ENCODE data around the gene CEBPE. TPM values are rescaled to one million over a fixed set of nuclear protein-coding genes. Genes with fewer than 3 reads are reported as not detected.

The CEBPE gene
- total RNA-seq, result under 1 TPM; 0.19 to 0.34 TPM

DNA sequence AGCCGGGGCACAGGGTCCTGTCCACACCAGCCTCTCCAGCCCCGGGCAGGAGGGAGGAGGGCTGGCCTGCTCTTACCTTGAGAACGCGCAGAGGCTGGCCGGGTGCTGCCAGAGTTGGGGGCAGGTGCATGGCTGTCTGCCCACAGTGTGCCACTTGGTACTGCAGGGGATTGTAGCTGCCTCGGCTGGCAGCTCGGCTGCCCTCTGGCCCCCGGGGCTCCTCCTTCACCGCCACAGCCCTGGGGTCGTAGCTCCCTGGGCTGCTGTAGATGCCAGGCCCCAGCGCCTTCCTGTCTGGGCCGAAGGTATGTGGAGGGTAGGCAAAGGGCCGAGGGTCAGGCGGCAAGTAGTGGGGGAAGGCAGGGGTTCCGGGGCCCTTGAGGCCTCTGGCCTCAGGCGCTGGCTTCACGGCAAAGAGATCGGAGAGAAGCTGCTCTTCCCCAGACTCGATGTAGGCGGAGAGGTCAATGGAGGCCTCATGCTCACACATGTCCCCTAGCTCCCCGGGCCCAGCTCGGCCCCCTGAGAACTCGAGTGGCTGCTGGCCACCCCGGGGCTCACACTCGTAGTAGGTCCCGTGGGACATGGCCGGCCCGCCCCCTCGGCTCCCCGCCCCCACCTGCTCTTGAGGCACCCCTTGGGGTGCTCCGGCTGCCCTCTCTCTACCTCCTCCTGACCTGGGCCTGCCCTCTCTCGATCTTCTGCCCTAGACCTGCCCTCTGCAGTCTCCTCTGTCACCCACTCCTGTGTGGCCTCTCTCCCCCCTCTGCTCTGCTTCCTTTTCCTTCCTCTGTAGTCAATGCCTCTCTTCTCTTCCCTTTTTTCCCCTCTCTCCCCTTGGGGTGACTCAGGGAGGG, at the start of gene CEBPE:
TSS of gene CEBPE (minus strand) at position 750 of the 857 bp plus-strand sequence. CDS start at position 586, 164 bp downstream.
- H3K9me3 Mint-ChIP-seq (ENCODE audit: low read depth), result no peaks in the 10 kb centered on the region
- intact Hi-C loops (cut with DNase I, micrococcal nuclease), result no loop called here
- ATAC-seq, result no peak
- H3K36me3 Mint-ChIP-seq (ENCODE audit: low read depth), result no peaks in the 10 kb centered on the region
- no peaks in the 10 kb centered on the region for H3K27me3 Mint-ChIP-seq
- POLR2A ChIA-PET, result interaction anchor here (3.0 kb wide), 1 partner anchor 24 kb away, joined by 20 read pairs; the partner anchor contains the start of genes ACIN1 and C14orf119
- peak within 1 kb of the TSS; percentile 68 for H3K27ac Mint-ChIP-seq
- DNase-seq, result no peak
- CTCF ChIA-PET, result interaction anchor here (0.5 to 10.7 kb wide), 14 partner anchors 19 to 203 kb away, joined by 3 to 276 read pairs (median 12); partner anchors contain the start of genes ACIN1, C14orf119, PABPN1 and SLC7A8
- no peak within 1 kb of the TSS for H3K4me3 Mint-ChIP-seq
- peaks cover 57% of the 10 kb centered on the region for H3K4me1 Mint-ChIP-seq

DNA sequence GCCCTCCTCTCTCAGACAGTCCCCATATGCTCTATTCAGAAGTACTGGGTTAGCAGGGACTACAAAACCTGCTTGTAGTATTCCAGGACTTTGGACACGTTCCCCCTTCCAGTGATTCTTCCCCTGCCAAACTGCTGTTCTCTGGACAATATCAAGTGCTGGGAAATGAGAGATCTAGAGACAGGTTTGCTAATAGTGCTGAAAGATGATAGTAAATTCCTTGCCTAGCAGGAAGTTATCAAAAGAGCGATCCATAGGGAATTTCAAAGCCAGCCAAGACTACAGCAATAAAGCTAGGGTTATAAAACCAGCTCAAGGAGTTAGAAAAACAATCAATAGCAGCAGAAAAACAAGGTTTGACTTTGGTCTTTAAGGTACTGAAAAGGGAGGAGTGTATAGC, 49.2 kb upstream of the CEBPE start:
- Mint-ChIP-seq H3K36me3 (ENCODE audit: low read depth) (no peaks in the 10 kb centered on the region), H3K4me1 (peaks cover 13% of the 10 kb centered on the region), H3K27ac (no peak overlapping the region), H3K9me3 (ENCODE audit: low read depth) (no peaks in the 10 kb centered on the region), H3K27me3 (no peaks in the 10 kb centered on the region), H3K4me3 (no peak overlapping the region)
- no peak for ATAC-seq
- intact Hi-C loops (cut with DNase I, micrococcal nuclease), result no loop called here
- CTCF ChIA-PET, result interaction anchor here (0.9 to 1.8 kb wide), 3 partner anchors 9 to 99 kb away, joined by 4 to 7 read pairs (median 6); no protein-coding TSS in a partner anchor
- DNase-seq, result no peak
- POLR2A ChIA-PET, result no interaction called here

DNA sequence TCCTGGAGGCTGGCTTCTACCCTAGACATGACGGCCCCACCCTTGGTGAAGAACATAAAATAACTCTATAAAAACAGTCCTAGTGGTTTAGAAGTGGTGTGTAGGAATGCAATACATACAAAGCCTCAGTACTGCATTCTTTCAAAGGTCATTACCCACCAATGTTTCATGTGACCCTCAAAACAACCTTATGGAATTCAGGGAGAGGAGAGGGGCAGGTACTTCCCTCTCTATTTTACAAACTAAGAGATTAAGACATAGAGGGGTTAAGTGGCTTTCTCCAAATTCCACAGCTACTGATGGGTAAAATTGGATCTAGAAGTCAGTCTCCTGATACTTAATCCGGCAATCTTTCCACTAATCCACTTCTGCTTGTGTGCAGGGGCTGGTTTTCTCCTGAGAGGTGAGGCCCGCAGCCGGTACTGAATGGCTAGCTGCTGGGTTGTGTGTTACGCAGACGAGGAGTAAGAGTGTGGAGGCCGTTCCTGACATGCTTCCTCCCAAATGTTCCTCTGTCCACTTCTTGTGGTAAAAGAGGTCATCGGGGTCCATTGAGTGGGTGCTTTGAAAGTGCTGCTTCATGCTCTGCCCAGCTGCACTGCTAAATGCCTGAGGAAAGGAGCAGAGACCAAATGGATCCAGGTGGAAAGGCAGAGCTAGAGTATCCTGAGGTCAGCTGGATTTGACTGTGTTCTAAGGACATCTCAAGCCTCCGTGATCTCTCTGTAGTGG, 48.2 kb upstream of the CEBPE start:
- H3K36me3 Mint-ChIP-seq (ENCODE audit: low read depth), result no peaks in the 10 kb centered on the region
- H3K4me1 Mint-ChIP-seq, result peaks cover 5% of the 10 kb centered on the region
- DNase-seq, result no peak
- no peaks in the 10 kb centered on the region for H3K27me3 Mint-ChIP-seq
- H3K27ac Mint-ChIP-seq, result no peak overlapping the region
- ChIA-PET CTCF (interaction anchor here (1.5 to 1.8 kb wide), 2 partner anchors 10 to 46 kb away, joined by 6 to 7 read pairs; no protein-coding TSS in a partner anchor), POLR2A (no interaction called here)
- intact Hi-C loops (cut with DNase I, micrococcal nuclease), result no loop called here
- no peak for ATAC-seq
- H3K9me3 Mint-ChIP-seq (ENCODE audit: low read depth), result no peaks in the 10 kb centered on the region
- no peak overlapping the region for H3K4me3 Mint-ChIP-seq

DNA sequence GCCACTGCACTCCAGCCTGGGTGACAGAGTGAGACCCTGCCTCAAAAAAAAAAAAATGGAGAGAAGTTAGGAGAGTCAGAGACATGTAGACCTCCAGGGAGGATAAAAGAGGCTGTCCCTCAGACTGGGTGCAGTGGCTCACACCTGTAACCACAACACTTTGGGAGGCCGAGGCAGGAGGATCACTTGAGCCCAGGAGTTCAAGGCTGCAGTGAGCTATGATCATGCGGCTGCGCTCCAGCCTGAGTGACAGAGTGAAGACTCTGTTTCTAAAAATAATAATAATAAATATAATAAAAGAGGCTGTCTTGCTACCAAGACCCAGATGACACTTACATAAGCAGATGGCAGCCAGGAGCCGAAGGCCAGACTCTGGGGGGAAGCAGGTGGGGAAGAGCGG, 45.9 kb upstream of the CEBPE start:
- CTCF ChIA-PET, result interaction anchor here (0.6 kb wide), 1 partner anchor 18 kb away, joined by 5 read pairs; no protein-coding TSS in a partner anchor

DNA sequence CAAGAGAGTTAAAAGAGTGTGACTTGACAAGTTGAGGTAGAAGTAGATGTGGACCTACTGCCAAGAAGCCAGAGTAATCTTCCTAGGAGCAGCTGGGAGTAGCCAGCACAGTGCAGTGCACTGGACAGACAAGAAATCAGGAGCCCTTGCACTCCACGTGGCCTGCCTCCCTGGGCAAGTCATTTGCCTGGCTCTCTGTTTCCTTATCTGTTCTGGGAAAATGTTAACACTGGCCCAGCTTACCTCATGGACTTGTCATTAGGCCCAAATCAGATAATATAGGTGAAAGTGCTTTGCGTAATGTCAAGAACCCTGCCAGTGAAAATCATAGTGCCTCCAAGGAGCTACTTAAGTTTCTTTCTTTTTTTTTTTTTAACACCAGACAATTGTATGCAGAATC, 45.2 kb upstream of the CEBPE start:
- peaks cover 7% of the 10 kb centered on the region for H3K4me1 Mint-ChIP-seq
- H3K9me3 Mint-ChIP-seq (ENCODE audit: low read depth), result no peaks in the 10 kb centered on the region
- ATAC-seq (no peak), DNase-seq (no peak)
- H3K4me3 Mint-ChIP-seq, result no peak overlapping the region
- ChIA-PET CTCF (interaction anchor here (0.6 kb wide), 2 partner anchors 17 to 25 kb away, joined by 3 to 5 read pairs; no protein-coding TSS in a partner anchor), POLR2A (interaction anchor here (0.7 kb wide), 1 partner anchor 60 kb away, joined by 4 read pairs; no protein-coding TSS in a partner anchor)
- H3K27ac Mint-ChIP-seq, result no peak overlapping the region
- H3K36me3 Mint-ChIP-seq (ENCODE audit: low read depth), result no peaks in the 10 kb centered on the region
- intact Hi-C loops (cut with DNase I, micrococcal nuclease), result no loop called here
- H3K27me3 Mint-ChIP-seq, result no peaks in the 10 kb centered on the region

More for the DNA sequence above, 45.9 kb upstream of the CEBPE start:
- Mint-ChIP-seq H3K9me3 (ENCODE audit: low read depth) (no peaks in the 10 kb centered on the region), H3K4me3 (no peak overlapping the region), H3K27ac (no peak overlapping the region), H3K27me3 (no peaks in the 10 kb centered on the region), H3K36me3 (ENCODE audit: low read depth) (no peaks in the 10 kb centered on the region), H3K4me1 (peaks cover 7% of the 10 kb centered on the region)
- ATAC-seq (no peak), DNase-seq (no peak)
- POLR2A ChIA-PET, result no interaction called here
- intact Hi-C loops (cut with DNase I, micrococcal nuclease), result no loop called here

DNA sequence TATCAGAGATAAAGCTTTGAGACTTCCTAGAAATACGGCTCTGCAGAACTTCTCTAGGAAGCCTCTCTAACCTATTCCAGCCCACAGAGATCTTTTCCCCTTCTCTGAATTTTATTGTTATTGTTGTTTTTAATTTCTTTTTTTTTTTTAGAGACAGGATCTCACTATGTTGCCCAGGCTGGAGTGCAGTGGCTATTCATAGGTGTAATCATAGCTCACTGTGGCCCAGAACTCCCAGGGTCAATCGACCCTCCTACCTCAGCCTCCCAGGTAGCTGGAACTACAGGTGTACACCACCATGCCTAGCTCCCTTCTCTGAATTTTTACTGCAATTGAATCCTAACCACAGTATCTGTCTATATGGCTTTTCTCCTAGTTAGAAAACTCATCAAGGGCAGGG, 44.8 kb upstream of the CEBPE start:
- Mint-ChIP-seq H3K9me3 (ENCODE audit: low read depth) (no peaks in the 10 kb centered on the region), H3K4me3 (no peak overlapping the region), H3K4me1 (peaks cover 7% of the 10 kb centered on the region), H3K27ac (no peak overlapping the region), H3K27me3 (no peaks in the 10 kb centered on the region), H3K36me3 (ENCODE audit: low read depth) (no peaks in the 10 kb centered on the region)
- intact Hi-C loops (cut with DNase I, micrococcal nuclease), result no loop called here
- ATAC-seq, result no peak
- CTCF ChIA-PET, result interaction anchor here (0.6 to 0.7 kb wide), 3 partner anchors 14 to 129 kb away, joined by 3 read pairs; partner anchors contain the start of gene PSMB5
- no peak for DNase-seq
- POLR2A ChIA-PET, result interaction anchor here (0.7 kb wide), 1 partner anchor 61 kb away, joined by 4 read pairs; no protein-coding TSS in a partner anchor

DNA sequence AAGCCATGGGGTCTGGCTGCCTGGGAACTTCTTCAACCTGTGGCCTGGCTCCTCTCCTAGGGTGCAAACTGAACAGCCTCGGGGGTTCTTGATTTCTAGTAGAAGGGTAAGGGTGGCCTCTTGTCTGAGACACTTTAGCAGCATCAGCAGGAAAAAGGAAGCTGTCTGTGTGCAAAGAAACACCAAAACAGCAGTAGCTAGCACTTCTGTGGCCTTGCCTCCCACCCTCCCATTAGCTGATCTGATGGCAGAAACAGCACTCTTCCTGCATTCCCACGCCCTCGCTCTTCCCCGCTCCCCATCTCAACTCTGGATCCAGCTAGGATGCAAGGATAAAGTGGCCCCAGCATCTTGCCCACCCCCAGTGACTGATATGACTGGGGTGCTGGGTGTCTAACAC, 43.7 kb upstream of the CEBPE start:
- no peak overlapping the region for H3K4me3 Mint-ChIP-seq
- ChIA-PET POLR2A (interaction anchor here (0.5 kb wide), 1 partner anchor 1796 kb away, joined by 6 read pairs; no protein-coding TSS in a partner anchor), CTCF (no interaction called here)
- H3K4me1 Mint-ChIP-seq, result peaks cover 7% of the 10 kb centered on the region
- intact Hi-C loops (cut with DNase I, micrococcal nuclease), result no loop called here
- DNase-seq (no peak), ATAC-seq (no peak)
- H3K36me3 Mint-ChIP-seq (ENCODE audit: low read depth), result no peaks in the 10 kb centered on the region
- no peaks in the 10 kb centered on the region for H3K9me3 Mint-ChIP-seq (ENCODE audit: low read depth)
- no peak overlapping the region for H3K27ac Mint-ChIP-seq
- H3K27me3 Mint-ChIP-seq, result no peaks in the 10 kb centered on the region

DNA sequence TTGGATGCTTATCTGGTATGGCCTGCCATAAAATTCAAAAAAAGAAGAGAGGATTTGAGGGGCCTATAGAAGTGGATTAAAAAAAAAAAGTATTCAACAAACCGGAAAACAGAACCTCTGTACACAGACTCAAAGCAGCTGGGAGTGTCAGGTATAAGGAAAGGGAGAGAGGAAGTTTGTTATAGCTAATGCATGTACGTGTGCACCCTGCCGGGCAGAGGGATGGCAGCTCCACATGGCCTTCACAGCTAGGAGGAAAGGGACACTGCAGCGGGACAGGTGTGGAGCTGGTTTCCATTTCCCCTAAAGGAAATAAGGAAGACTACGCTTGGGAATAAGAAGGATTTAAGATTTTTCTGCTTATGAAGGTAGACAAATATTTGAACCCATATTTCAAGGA, 43.0 kb upstream of the CEBPE start:
- CTCF ChIA-PET, result interaction anchor here (0.6 to 0.8 kb wide), 2 partner anchors 52 to 1184 kb away, joined by 3 to 5 read pairs; no protein-coding TSS in a partner anchor
- Mint-ChIP-seq H3K4me1 (peaks cover 7% of the 10 kb centered on the region), H3K4me3 (no peak overlapping the region), H3K27me3 (no peaks in the 10 kb centered on the region), H3K9me3 (ENCODE audit: low read depth) (no peaks in the 10 kb centered on the region), H3K27ac (no peak overlapping the region), H3K36me3 (ENCODE audit: low read depth) (no peaks in the 10 kb centered on the region)
- intact Hi-C loops (cut with DNase I, micrococcal nuclease), result no loop called here
- POLR2A ChIA-PET, result interaction anchor here (0.6 kb wide), 1 partner anchor 8 kb away, joined by 6 read pairs; no protein-coding TSS in a partner anchor
- no peak for DNase-seq
- no peak for ATAC-seq

DNA sequence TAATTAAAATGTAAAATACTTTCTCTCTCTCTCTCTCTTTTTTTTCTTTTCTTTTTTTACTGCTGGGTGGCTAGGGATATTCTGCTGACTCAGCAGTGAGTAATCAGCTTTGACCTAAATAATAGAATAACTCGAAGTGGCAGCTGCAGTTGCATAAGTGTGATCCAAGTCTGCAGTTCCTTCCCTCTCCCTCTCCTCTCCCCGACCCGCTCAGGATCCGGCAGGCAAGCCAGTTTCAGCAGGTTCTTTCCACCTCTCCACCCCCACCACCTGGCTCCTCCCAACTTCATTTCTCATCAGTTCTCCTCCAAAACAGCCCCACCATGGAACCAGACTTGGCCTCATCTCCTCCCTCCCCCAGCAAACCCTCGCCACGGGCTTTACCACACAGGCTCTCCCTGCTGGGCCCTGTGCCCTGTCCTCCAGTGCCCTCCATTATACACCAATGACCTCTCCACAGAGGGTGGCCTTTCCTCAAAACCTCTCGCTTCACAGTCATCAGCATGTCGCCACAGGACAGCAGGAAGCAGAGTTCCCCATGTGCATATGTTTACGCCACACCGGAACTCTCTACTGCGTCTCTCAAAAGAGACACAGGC, 42.0 kb upstream of the CEBPE start:
- intact Hi-C loops (cut with DNase I, micrococcal nuclease), result no loop called here
- Mint-ChIP-seq H3K27me3 (no peaks in the 10 kb centered on the region), H3K4me3 (no peak overlapping the region), H3K4me1 (peaks cover 7% of the 10 kb centered on the region), H3K27ac (no peak overlapping the region), H3K36me3 (ENCODE audit: low read depth) (no peaks in the 10 kb centered on the region), H3K9me3 (ENCODE audit: low read depth) (no peaks in the 10 kb centered on the region)
- POLR2A ChIA-PET, result interaction anchor here (0.6 kb wide), 1 partner anchor 9 kb away, joined by 6 read pairs; no protein-coding TSS in a partner anchor
- no peak for ATAC-seq
- CTCF ChIA-PET, result interaction anchor here (1.0 kb wide), 1 partner anchor 18 kb away, joined by 3 read pairs; no protein-coding TSS in a partner anchor
- DNase-seq, result no peak

DNA sequence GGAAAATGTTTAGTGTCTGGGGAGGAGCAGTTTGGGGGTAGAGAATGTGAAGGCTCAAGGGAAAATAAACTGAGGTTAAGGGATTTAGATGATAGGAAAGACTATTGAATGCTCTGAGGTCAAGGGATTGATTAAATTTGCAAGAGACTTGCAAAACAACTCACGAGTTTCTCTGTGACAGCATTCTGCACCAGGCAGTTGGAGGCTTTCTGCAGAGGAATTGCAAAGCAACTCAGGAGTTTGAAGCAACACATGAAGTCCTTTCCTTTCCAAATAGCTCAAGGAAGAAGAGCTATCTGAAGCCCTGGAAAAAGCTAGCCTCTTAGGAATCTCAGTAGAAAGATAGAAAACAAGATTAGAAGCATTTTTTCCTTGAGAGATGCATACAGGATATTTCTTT, 40.5 kb upstream of the CEBPE start:
- CTCF ChIA-PET, result interaction anchor here (0.6 to 1.7 kb wide), 2 partner anchors 13 to 39 kb away, joined by 3 to 6 read pairs; no protein-coding TSS in a partner anchor
- Mint-ChIP-seq H3K27me3 (no peaks in the 10 kb centered on the region), H3K36me3 (ENCODE audit: low read depth) (no peaks in the 10 kb centered on the region), H3K9me3 (ENCODE audit: low read depth) (no peaks in the 10 kb centered on the region), H3K4me1 (peaks cover 14% of the 10 kb centered on the region), H3K4me3 (no peak overlapping the region), H3K27ac (no peak overlapping the region)
- no peak for DNase-seq
- POLR2A ChIA-PET, result no interaction called here
- ATAC-seq, result no peak
- intact Hi-C loops (cut with DNase I, micrococcal nuclease), result no loop called here

DNA sequence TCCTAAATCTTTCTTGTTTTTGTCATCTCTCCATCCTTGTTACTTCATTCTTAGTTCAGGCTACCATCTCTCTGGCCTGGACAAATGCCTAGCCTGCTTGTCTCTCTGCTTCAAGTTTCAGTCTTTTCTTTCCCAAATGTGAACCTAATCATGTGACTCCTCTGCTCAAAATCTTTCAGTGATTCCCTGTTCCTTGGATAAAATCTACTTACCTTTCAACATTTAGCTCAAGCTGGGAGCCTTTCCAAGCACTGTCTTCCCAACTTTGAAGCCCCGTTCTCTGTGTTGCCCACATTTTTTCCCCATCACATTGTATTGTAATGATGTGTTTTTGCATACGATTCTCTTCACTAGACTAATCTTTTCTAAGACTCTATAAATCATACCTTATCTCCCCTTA, 39.7 kb upstream of the CEBPE start:
- ChIA-PET CTCF (interaction anchor here (1.7 kb wide), 1 partner anchor 38 kb away, joined by 6 read pairs; no protein-coding TSS in a partner anchor), POLR2A (interaction anchor here (0.6 kb wide), 1 partner anchor 38 kb away, joined by 3 read pairs; no protein-coding TSS in a partner anchor)
- Mint-ChIP-seq H3K27me3 (no peaks in the 10 kb centered on the region), H3K4me1 (peaks cover 17% of the 10 kb centered on the region), H3K4me3 (no peak overlapping the region), H3K9me3 (ENCODE audit: low read depth) (no peaks in the 10 kb centered on the region), H3K36me3 (ENCODE audit: low read depth) (no peaks in the 10 kb centered on the region), H3K27ac (no peak overlapping the region)
- no peak for DNase-seq
- intact Hi-C loops (cut with DNase I, micrococcal nuclease), result no loop called here
- ATAC-seq, result no peak
